Brain microvascular endothelial cell (primary cell): ENCODE measurements around the gene TRAP1.
"Not testable (repeated sequence)": the region's sequence is repeated elsewhere in the genome, so short reads cannot be mapped to it uniquely, and the experiment has no call there.

Experiments used
- DNase-seq: peaks from one replicate; pipeline ENCODE4 v3.0.0-alpha.2; 2020
- H3K27ac ChIP-seq: fragments of 250-450 bp; sonication (Bioruptor Pico); 2 replicates; pipeline ENCODE4 v1.5.1; 2020; ENCODE audit warnings: mild to moderate bottlenecking, moderate library complexity
- H3K27me3 ChIP-seq: fragments of 250-450 bp; sonication (Bioruptor Pico); replicated peaks from 2 replicates; pipeline ENCODE4 v1.5.1; 2020; ENCODE audit warnings: mild to moderate bottlenecking
- H3K36me3 ChIP-seq: fragments of 250-450 bp; sonication (Bioruptor Pico); replicated peaks from 2 replicates; pipeline ENCODE4 v1.5.1; 2020; ENCODE audit warnings: mild to moderate bottlenecking
- H3K4me3 ChIP-seq: 2 replicates; pipeline ENCODE4 v1.5.1; 2011; ENCODE audit warnings: low read depth, mild to moderate bottlenecking, control low read depth, low read length, moderate library complexity
- in situ Hi-C: cut with HindIII; loops from 2 replicates; pipeline ENCODE4 v1.10.0; 2017; ENCODE audit warnings: low sequenced_read_pairs, low pct_ligation_motif_present
- TF ChIP-seq, protein P1 (sequence below): IDR thresholded peaks from 2 replicates; pipeline ENCODE4 v1.5.1; 2011; ENCODE audit warnings: low read depth, mild to moderate bottlenecking, moderate library complexity, low read length, control low read depth, inconsistent platforms; ENCODE audit errors: missing control alignments

The TRAP1 gene

DNA sequence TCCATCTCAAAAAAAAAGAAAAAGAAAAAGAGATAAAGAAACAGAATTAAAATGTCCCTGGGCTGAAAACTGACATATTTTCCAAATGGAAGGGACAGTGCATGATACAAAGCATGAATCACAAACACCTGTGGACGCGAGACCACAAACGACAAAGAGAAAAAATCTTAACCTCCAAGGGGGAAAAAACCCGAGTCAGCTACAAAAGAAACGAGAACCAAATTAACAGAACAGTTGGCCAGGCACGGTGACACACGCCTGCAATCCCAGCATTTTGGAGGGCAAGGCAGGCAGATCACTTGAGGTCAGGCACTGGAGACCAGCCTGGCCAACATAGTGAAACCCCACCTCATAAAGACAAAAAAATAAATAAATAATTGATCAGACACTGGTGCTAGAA is 1.9 kb downstream of the TRAP1 start:
- in situ Hi-C loops, result no loop called here
- H3K36me3 ChIP-seq, result no peaks in the 10 kb centered on the region
- no peak for DNase-seq
- H3K27me3 ChIP-seq, result no peaks in the 10 kb centered on the region
- no peak overlapping the region for H3K27ac ChIP-seq
- TF ChIP-seq, protein P1, sequence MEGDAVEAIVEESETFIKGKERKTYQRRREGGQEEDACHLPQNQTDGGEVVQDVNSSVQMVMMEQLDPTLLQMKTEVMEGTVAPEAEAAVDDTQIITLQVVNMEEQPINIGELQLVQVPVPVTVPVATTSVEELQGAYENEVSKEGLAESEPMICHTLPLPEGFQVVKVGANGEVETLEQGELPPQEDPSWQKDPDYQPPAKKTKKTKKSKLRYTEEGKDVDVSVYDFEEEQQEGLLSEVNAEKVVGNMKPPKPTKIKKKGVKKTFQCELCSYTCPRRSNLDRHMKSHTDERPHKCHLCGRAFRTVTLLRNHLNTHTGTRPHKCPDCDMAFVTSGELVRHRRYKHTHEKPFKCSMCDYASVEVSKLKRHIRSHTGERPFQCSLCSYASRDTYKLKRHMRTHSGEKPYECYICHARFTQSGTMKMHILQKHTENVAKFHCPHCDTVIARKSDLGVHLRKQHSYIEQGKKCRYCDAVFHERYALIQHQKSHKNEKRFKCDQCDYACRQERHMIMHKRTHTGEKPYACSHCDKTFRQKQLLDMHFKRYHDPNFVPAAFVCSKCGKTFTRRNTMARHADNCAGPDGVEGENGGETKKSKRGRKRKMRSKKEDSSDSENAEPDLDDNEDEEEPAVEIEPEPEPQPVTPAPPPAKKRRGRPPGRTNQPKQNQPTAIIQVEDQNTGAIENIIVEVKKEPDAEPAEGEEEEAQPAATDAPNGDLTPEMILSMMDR, result no peak
- H3K4me3 ChIP-seq, result no peak overlapping the region

DNA sequence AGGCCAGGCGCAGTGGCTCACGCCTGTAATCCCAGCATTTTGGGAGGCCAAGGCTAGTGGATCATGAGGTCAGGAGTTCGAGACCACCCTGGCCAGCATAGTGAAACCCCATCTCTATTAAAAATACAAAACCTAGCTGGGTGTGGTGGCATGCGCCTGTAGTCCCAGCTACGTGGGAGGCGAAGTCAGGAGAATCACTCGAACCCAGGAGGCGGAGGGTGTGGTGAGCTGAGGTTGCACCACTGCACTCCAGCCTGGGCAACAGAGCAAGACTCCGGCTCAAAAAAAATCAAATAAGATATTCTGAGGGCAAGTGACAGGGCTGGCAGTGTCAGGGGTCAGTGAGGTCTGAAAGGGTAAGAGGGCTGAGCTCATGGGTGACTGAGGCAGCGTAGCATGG is 2.9 kb downstream of the TRAP1 start:
- H3K36me3 ChIP-seq, DNase-seq, H3K4me3 ChIP-seq, in situ Hi-C loops, H3K27ac ChIP-seq, H3K27me3 ChIP-seq: not testable (repeated sequence)

DNA sequence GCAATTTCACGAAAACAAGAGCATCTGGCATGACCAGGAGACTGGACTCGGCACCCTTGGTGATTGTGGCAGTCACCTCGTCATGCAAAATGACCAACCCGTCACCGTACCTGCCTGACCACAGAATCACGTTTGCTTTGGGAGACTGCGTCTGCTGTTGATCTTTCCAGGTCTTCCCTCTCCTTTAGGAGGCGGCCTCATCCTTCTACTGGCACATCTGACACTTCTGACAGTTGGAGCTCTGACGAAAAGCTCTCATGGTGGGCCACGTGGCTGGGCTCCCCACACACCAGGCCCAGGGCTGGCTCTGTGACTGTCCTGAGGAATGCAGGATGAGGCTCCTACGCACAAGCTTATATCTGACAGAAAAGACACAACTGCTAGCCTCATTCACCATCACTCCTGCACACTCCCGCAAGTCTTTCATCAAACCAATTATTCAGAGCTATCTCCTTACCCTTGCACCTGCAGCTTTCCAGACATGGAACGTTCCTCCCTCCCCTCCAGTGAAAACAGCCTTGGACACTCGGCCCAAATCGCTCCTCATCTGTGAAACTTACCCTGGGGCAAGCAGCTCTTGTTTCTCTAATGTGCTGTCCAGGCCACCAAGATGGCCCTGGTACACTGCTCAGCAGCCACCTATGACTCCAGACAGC is 3.6 kb downstream of the TRAP1 start:
- Histone ChIP-seq H3K36me3 (no peaks in the 10 kb centered on the region), H3K27me3 (no peaks in the 10 kb centered on the region), H3K4me3 (no peak overlapping the region), H3K27ac (no peak overlapping the region)
- TF ChIP-seq, protein P1, result no peak
- in situ Hi-C loops, result no loop called here
- no peak for DNase-seq

DNA sequence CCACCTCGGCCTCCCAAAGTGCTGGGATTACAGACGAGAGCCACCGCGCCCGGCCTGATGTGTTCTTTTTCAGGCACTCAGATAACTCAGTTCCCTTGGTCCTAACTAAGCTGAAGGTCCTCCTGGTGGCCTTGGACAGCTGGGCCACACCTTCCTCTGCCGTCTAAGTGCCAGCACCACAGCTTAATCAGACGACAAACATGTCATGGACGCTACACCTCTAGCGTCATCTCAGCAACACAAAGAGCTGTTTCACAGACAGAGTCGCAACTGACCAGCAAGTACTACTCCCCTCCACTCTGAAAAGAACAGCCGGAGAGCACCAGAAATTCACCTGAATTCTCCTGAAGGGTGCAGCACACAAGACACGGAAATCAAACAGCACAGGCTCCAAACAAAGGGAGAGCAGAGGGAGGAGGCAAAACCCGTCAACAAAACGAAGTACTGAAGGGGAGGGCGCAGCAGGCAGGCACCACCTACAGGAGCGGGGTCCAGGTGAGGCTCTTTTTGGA is 4.4 kb downstream of the TRAP1 start:
- no peak overlapping the region for H3K4me3 ChIP-seq
- DNase-seq, result no peak
- H3K36me3 ChIP-seq, result no peaks in the 10 kb centered on the region
- in situ Hi-C loops, result no loop called here
- TF ChIP-seq, protein P1, result no peak
- no peak overlapping the region for H3K27ac ChIP-seq
- H3K27me3 ChIP-seq, result no peaks in the 10 kb centered on the region

DNA sequence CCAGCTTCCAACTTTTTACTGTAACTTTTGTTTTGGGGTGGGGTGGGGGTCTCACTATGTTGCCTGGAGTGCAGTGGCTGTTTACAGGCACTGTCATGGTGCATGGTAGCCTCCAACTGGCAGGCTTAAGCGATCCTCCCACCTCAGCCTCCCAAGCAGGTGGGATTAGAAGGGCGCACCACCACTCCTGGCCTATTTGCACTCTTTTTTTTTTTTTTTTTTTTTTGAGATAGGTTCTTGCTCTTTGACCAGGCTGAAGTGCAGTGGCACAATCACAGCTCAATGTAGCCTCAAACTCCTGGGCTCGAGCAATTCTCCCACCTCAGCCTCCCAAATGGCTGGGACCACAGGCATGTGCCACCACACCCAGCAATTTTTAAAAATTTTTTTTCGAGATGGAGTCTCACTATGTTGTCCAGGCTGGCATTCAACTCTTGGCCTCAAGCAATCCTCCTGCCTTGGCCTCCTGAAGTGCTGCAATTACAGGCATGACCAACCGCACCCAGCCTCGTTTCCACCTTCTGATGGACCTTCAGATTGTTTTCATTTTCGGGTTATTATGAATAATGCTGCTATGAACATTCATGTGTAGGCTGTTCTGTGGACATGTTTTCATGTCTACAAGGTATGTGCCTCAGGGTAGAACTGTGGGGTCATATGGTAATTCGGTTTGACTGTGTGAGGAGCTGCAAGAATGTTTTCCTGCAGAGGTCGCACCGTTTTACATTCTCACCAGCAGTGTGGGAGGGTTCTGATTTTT is 10.9 kb downstream of the TRAP1 start:
- no peak for DNase-seq
- no peak overlapping the region for H3K27ac ChIP-seq
- TF ChIP-seq, protein P1, result no peak
- H3K4me3 ChIP-seq, result no peak overlapping the region
- peaks cover 3% of the 10 kb centered on the region for H3K36me3 ChIP-seq
- H3K27me3 ChIP-seq, result no peaks in the 10 kb centered on the region
- in situ Hi-C loops, result no loop called here

DNA sequence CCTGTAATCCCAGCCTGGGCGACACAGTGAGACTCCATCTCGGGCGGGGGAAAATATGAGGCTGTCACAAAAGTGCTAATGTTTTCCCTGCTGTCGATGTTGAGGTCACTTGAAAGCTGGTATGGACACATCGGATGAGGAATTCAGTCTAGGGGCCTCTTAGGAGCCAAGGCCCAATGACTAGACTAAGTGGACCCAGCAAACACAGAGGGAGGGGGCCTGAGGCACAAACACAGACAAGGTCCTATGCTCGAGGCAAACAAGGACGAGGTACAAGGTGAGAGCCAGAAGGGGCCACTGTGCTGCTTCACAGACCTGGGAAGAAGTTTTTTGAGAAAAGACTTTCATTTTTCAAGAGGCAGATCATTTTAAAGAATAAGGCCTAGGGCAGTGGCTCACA is 15.2 kb downstream of the TRAP1 start:
- Histone ChIP-seq H3K36me3 (peaks cover 3% of the 10 kb centered on the region), H3K27ac (no peak overlapping the region), H3K27me3 (no peaks in the 10 kb centered on the region), H3K4me3 (no peak overlapping the region)
- DNase-seq, result no peak
- in situ Hi-C loops, result no loop called here
- TF ChIP-seq, protein P1, result no peak
